NCI-H187 treated with DMSO at 0.1 percent for 48 hours (cell line): ENCODE data around the gene CBX1.

Experiments used
- DNase-seq: peaks from one replicate; lab custom pipeline; 2025; lab: John Stamatoyannopoulos, UW

CBX1 gene

GRCh38 chr17:48101012-48101720 is at the start of gene CBX1:
CBX1 (minus strand) TSS chr17:48101478; CDS start chr17:48077004, 24,474 bp downstream.
- peak; percentile 84 for DNase-seq

GRCh38 chr17:48150597-48151001 is 49.3 kb upstream of the CBX1 start:
- DNase-seq = no peak

GRCh38 chr17:48149787-48150463 is 48.6 kb upstream of the CBX1 start:
- DNase-seq = no peak

GRCh38 chr17:48148854-48149786 is 47.8 kb upstream of the CBX1 start:
- DNase-seq = no peak

- no peak for DNase-seq
Measured at GRCh38 chr17:48148029-48148770, 46.9 kb upstream of the CBX1 start.

GRCh38 chr17:48144976-48145798 is 43.9 kb upstream of the CBX1 start:
- no peak for DNase-seq

- no peak for DNase-seq
Measured at GRCh38 chr17:48144231-48144630, 43.0 kb upstream of the CBX1 start.

GRCh38 chr17:48143629-48144028 is 42.4 kb upstream of the CBX1 start:
- DNase-seq = no peak

- no peak for DNase-seq
Measured at GRCh38 chr17:48139944-48140343, 38.7 kb upstream of the CBX1 start.

- no peak for DNase-seq
Measured at GRCh38 chr17:48137656-48138055, 36.4 kb upstream of the CBX1 start.

- no peak for DNase-seq
Measured at GRCh38 chr17:48134912-48135480, 33.7 kb upstream of the CBX1 start.

- DNase-seq = no peak
Measured at GRCh38 chr17:48132385-48132784, 31.1 kb upstream of the CBX1 start.

GRCh38 chr17:48131216-48131824 is 30.0 kb upstream of the CBX1 start:
- DNase-seq = peak; percentile 67

GRCh38 chr17:48129981-48130380 is 28.7 kb upstream of the CBX1 start:
- no peak for DNase-seq

GRCh38 chr17:48128400-48128799 is 27.1 kb upstream of the CBX1 start:
- DNase-seq = no peak

- no peak for DNase-seq
Measured at GRCh38 chr17:48127371-48128051, 26.2 kb upstream of the CBX1 start.

- no peak for DNase-seq
Measured at GRCh38 chr17:48126532-48126850, 25.2 kb upstream of the CBX1 start.

GRCh38 chr17:48125829-48126531 is 24.7 kb upstream of the CBX1 start:
- no peak for DNase-seq

- DNase-seq = no peak
Measured at GRCh38 chr17:48123776-48124388, 22.6 kb upstream of the CBX1 start.
